ENCODE results near the gene SPART. TPM values are rescaled to one million over a fixed set of nuclear protein-coding genes. Genes with fewer than 3 reads are reported as not detected.

The SPART gene
- total RNA-seq, 1 donor from 2014 or later = 27.4 TPM

GRCh38 chr13:36344886-36345437 lies 1.2 kb downstream of the SPART start:
- H3K36me3 ChIP-seq = no peaks in the 10 kb centered on the region
- no peaks in the 10 kb centered on the region for H3K27me3 ChIP-seq
- no peaks in the 10 kb centered on the region for H3K9me3 ChIP-seq
- no peak for TF ChIP-seq CTCF (IDR thresholded peaks at IDR 0.05)
- intact Hi-C loops (cut with DNase I) = loop anchor here (5.0 kb wide), 3 partner anchors 48 to 652 kb away; partner anchors contain the start of genes ALG5 and CCDC169
- DNase-seq (ENCODE audit: low spot score in 2 of 2) = no peak
- peak overlapping the region; percentile 77 to 88 for H3K4me3 ChIP-seq
- H3K4me1 ChIP-seq = peaks cover 0 to 14% of the 10 kb centered on the region in 2 donors
- H3K27ac ChIP-seq = peak overlapping the region; percentile 99 to 100

DNA sequence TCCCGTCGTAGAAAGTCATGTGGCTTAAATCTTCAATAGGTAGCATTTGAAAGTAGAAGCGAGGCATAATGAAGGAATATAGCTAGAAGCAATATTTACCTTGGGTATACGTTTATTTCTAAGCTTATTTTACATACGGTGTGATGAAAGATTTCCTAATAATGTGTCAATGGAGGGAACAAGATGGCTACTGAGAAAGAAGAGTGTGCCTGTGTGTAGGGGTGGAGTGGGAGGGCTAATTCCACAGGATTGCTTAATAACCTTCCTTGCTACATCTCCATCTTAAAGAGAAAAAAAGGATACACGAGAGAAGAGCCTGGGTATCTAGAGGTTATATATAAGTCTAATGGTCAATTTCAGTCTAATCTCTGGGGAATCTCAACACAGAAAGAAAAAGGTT lies 2.0 kb downstream of the SPART start:
- TF ChIP-seq CTCF (IDR thresholded peaks at IDR 0.05) = no peak
- H3K9me3 ChIP-seq = no peaks in the 10 kb centered on the region
- H3K36me3 ChIP-seq = no peaks in the 10 kb centered on the region
- H3K27ac ChIP-seq = peak overlapping the region in 1 of 2 donors; percentile 100
- peak overlapping the region; percentile 77 to 88 for H3K4me3 ChIP-seq
- DNase-seq (ENCODE audit: low spot score in 2 of 2) = no peak
- no peaks in the 10 kb centered on the region for H3K27me3 ChIP-seq
- H3K4me1 ChIP-seq = peaks cover 0 to 14% of the 10 kb centered on the region in 2 donors
- intact Hi-C loops (cut with DNase I) = no loop called here

DNA sequence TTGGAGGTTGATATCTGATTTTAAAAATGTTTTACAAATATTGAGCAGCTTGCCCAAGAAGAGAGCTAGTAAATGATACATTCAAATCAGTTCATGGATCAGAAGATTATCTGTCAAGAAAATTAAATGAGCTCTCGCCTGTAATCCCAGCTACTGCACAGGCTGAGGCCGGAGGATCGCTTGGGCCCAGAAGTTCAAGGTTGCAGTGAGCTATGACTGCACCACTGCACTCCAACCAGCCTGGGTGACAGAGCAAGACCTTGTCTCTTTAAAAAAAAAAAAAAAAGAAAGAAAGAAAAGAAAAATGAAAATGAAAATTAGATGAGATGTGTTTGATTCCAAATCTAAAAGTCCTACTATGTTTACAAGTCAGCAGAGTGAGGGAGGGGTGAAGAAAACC lies 2.4 kb downstream of the SPART start:
- Histone ChIP-seq H3K4me1 (peaks cover 0 to 14% of the 10 kb centered on the region in 2 donors), H3K36me3 (no peaks in the 10 kb centered on the region), H3K9me3 (no peaks in the 10 kb centered on the region), H3K4me3 (peak overlapping the region; percentile 77 to 88), H3K27me3 (no peaks in the 10 kb centered on the region), H3K27ac (no peak overlapping the region)
- intact Hi-C loops (cut with DNase I) = no loop called here
- TF ChIP-seq CTCF (IDR thresholded peaks at IDR 0.05) = no peak
- no peak for DNase-seq (ENCODE audit: low spot score in 2 of 2)

- DNase-seq (ENCODE audit: low spot score in 2 of 2) = no peak
- Histone ChIP-seq H3K36me3 (no peaks in the 10 kb centered on the region), H3K27ac (no peak overlapping the region), H3K27me3 (no peaks in the 10 kb centered on the region), H3K4me1 (peaks cover 0 to 14% of the 10 kb centered on the region in 2 donors), H3K4me3 (no peak overlapping the region), H3K9me3 (no peaks in the 10 kb centered on the region)
- TF ChIP-seq CTCF (IDR thresholded peaks at IDR 0.05) = no peak
- intact Hi-C loops (cut with DNase I) = no loop called here
Measured at GRCh38 chr13:36342715-36343114, 3.5 kb downstream of the SPART start.

GRCh38 chr13:36341718-36342117 lies 4.5 kb downstream of the SPART start:
- no peak for TF ChIP-seq CTCF (IDR thresholded peaks at IDR 0.05)
- H3K4me3 ChIP-seq = no peak overlapping the region
- H3K4me1 ChIP-seq = peaks cover 0 to 14% of the 10 kb centered on the region in 2 donors
- H3K27ac ChIP-seq = no peak overlapping the region
- no peaks in the 10 kb centered on the region for H3K36me3 ChIP-seq
- no peaks in the 10 kb centered on the region for H3K27me3 ChIP-seq
- no peaks in the 10 kb centered on the region for H3K9me3 ChIP-seq
- intact Hi-C loops (cut with DNase I) = no loop called here
- no peak for DNase-seq (ENCODE audit: low spot score in 2 of 2)
